Measurements from ENCODE around the gene MUC5B. TPM values are rescaled to one million over a fixed set of nuclear protein-coding genes. Genes with fewer than 3 reads are reported as not detected.
"Not testable (repeated sequence)": the region's sequence is repeated elsewhere in the genome, so short reads cannot be mapped to it uniquely, and the experiment has no call there.

MUC5B gene
- total RNA-seq, 4 donors from 2014 or later: 0.22 to 0.61 (median 0.29) TPM; not detected in 1

- TF ChIP-seq CTCF (IDR thresholded peaks at IDR 0.05) (no peak), POLR2A (IDR thresholded peaks at IDR 0.05) (no peak)
- no peak overlapping the region for H3K4me3 ChIP-seq (ENCODE audit: low read depth, poor library complexity, severe bottlenecking)
- 26 to 49% methylated on average over 5 to 7 of the region's 7 CpGs for WGBS, 2 donors
- intact Hi-C loops (cut with DNase I; ENCODE audit: low total_unique reads): no loop called here
- no peak for DNase-seq (ENCODE audit: low spot score in 2 of 2)
Measured at GRCh38 chr11:1263010-1263409, 40.1 kb downstream of the MUC5B start.

- intact Hi-C loops (cut with DNase I; ENCODE audit: low total_unique reads): not testable (repeated sequence)
- WGBS, 2 donors: 24% methylated on average over 3 of the region's 3 CpGs
Measured at GRCh38 chr11:1264444-1264843, 41.6 kb downstream of the MUC5B start.

GRCh38 chr11:1265480-1265879 lies 42.6 kb downstream of the MUC5B start:
- H3K4me3 ChIP-seq (ENCODE audit: low read depth, poor library complexity, severe bottlenecking); intact Hi-C loops (cut with DNase I; ENCODE audit: low total_unique reads); DNase-seq (ENCODE audit: low spot score in 2 of 2): not testable (repeated sequence)
- 93 to 98% methylated on average over 4 of the region's 4 CpGs for WGBS, 2 donors

More at GRCh38 chr11:1264444-1264843, 41.6 kb downstream of the MUC5B start:
- not testable (repeated sequence) for DNase-seq (ENCODE audit: low spot score in 2 of 2); H3K4me3 ChIP-seq (ENCODE audit: low read depth, poor library complexity, severe bottlenecking)

- DNase-seq (ENCODE audit: low spot score in 2 of 2); intact Hi-C loops (cut with DNase I; ENCODE audit: low total_unique reads); H3K4me3 ChIP-seq (ENCODE audit: low read depth, poor library complexity, severe bottlenecking): not testable (repeated sequence)
- 58 to 93% methylated on average over 2 of the region's 2 CpGs for WGBS, 2 donors
Measured at GRCh38 chr11:1266976-1267375, 44.1 kb downstream of the MUC5B start.

GRCh38 chr11:1267441-1268100 lies 44.7 kb downstream of the MUC5B start:
- WGBS, 2 donors: 86 to 88% methylated on average over 9 of the region's 9 CpGs
- TF ChIP-seq CTCF (IDR thresholded peaks at IDR 0.05): no peak
- no peak for TF ChIP-seq POLR2A (IDR thresholded peaks at IDR 0.05)
- intact Hi-C loops (cut with DNase I; ENCODE audit: low total_unique reads): no loop called here
- no peak overlapping the region for H3K4me3 ChIP-seq (ENCODE audit: low read depth, poor library complexity, severe bottlenecking)
- no peak for DNase-seq (ENCODE audit: low spot score in 2 of 2)

GRCh38 chr11:1269957-1270356 lies 47.1 kb downstream of the MUC5B start:
- DNase-seq (ENCODE audit: low spot score in 2 of 2): no peak
- WGBS, 2 donors: 58 to 88% methylated on average over 3 to 5 of the region's 5 CpGs
- TF ChIP-seq CTCF (IDR thresholded peaks at IDR 0.05): no peak
- TF ChIP-seq POLR2A (IDR thresholded peaks at IDR 0.05): no peak
- intact Hi-C loops (cut with DNase I; ENCODE audit: low total_unique reads): no loop called here
- H3K4me3 ChIP-seq (ENCODE audit: low read depth, poor library complexity, severe bottlenecking): no peak overlapping the region

GRCh38 chr11:1270476-1270875 lies 47.6 kb downstream of the MUC5B start:
- no peak overlapping the region for H3K4me3 ChIP-seq (ENCODE audit: low read depth, poor library complexity, severe bottlenecking)
- WGBS, 2 donors: 91 to 93% methylated on average over 10 of the region's 10 CpGs
- intact Hi-C loops (cut with DNase I; ENCODE audit: low total_unique reads): no loop called here
- TF ChIP-seq POLR2A (IDR thresholded peaks at IDR 0.05) (no peak), CTCF (IDR thresholded peaks at IDR 0.05) (no peak)
- DNase-seq (ENCODE audit: low spot score in 2 of 2): no peak
